ENCODE measurements around the gene SEC62. TPM values are rescaled to one million over a fixed set of nuclear protein-coding genes. Genes with fewer than 3 reads are reported as not detected.

SEC62 gene
- total RNA-seq, 1 donor from 2014 or later: 153 TPM

GRCh38 chr3:169946336-169946735, 20.3 kb upstream of the SEC62 start:
- peaks cover 16% of the 10 kb centered on the region for H3K4me1 ChIP-seq
- ATAC-seq (peak in 1 of 2 donors; percentile 54), DNase-seq (no peak)
- no peak for TF ChIP-seq CTCF (IDR thresholded peaks at IDR 0.05)
- H3K36me3 ChIP-seq: no peaks in the 10 kb centered on the region
- H3K4me3 ChIP-seq: no peak overlapping the region
- H3K27ac ChIP-seq: no peak overlapping the region
- no peaks in the 10 kb centered on the region for H3K27me3 ChIP-seq (ENCODE audit: low read depth)
- intact Hi-C loops (cut with DNase I): no loop called here
- H3K9me3 ChIP-seq: no peaks in the 10 kb centered on the region

- Histone ChIP-seq H3K4me1 (peaks cover 16% of the 10 kb centered on the region), H3K36me3 (no peaks in the 10 kb centered on the region), H3K27me3 (ENCODE audit: low read depth) (no peaks in the 10 kb centered on the region), H3K9me3 (no peaks in the 10 kb centered on the region), H3K4me3 (no peak overlapping the region), H3K27ac (no peak overlapping the region)
- ATAC-seq (peak; percentile 51 to 74), DNase-seq (no peak)
- intact Hi-C loops (cut with DNase I): no loop called here
- TF ChIP-seq CTCF (IDR thresholded peaks at IDR 0.05): no peak
These were observed 17.8 kb upstream of the SEC62 start for GRCh38 chr3:169948559-169949448.

- H3K4me3 ChIP-seq: no peak overlapping the region
- H3K36me3 ChIP-seq: no peaks in the 10 kb centered on the region
- ATAC-seq (peak; percentile 21 to 50), DNase-seq (no peak)
- H3K27me3 ChIP-seq (ENCODE audit: low read depth): no peaks in the 10 kb centered on the region
- H3K9me3 ChIP-seq: no peaks in the 10 kb centered on the region
- no peak for TF ChIP-seq CTCF (IDR thresholded peaks at IDR 0.05)
- intact Hi-C loops (cut with DNase I): no loop called here
- H3K4me1 ChIP-seq: peaks cover 4% of the 10 kb centered on the region
- H3K27ac ChIP-seq: no peak overlapping the region
These were observed 14.6 kb upstream of the SEC62 start for GRCh38 chr3:169952045-169952444.

- intact Hi-C loops (cut with DNase I): no loop called here
- no peak for ATAC-seq
- no peak for TF ChIP-seq CTCF (IDR thresholded peaks at IDR 0.05)
- H3K9me3 ChIP-seq: no peaks in the 10 kb centered on the region
- peaks cover 4% of the 10 kb centered on the region for H3K4me1 ChIP-seq
- peak overlapping the region; percentile 57 for H3K27ac ChIP-seq
- no peaks in the 10 kb centered on the region for H3K27me3 ChIP-seq (ENCODE audit: low read depth)
- no peak overlapping the region for H3K4me3 ChIP-seq
- no peaks in the 10 kb centered on the region for H3K36me3 ChIP-seq
- DNase-seq: no peak
These were observed 13.0 kb upstream of the SEC62 start for GRCh38 chr3:169953462-169954141.

GRCh38 chr3:169954142-169954756, 12.4 kb upstream of the SEC62 start:
- Histone ChIP-seq H3K27ac (peak overlapping the region; percentile 57), H3K9me3 (no peaks in the 10 kb centered on the region), H3K4me1 (peaks cover 4% of the 10 kb centered on the region), H3K27me3 (ENCODE audit: low read depth) (no peaks in the 10 kb centered on the region), H3K4me3 (no peak overlapping the region), H3K36me3 (no peaks in the 10 kb centered on the region)
- ATAC-seq (peak; percentile 78 to 81), DNase-seq (no peak)
- TF ChIP-seq CTCF (IDR thresholded peaks at IDR 0.05): no peak
- intact Hi-C loops (cut with DNase I): no loop called here

Data from lower lobe of right lung (tissue), 2 donors.